SK-N-SH (cell line): ENCODE data around the gene ORMDL3. TPM values are rescaled to one million over a fixed set of nuclear protein-coding genes. Genes with fewer than 3 reads are reported as not detected.

Source experiments
- CTCF ChIA-PET: fragments of 300-600, 350-600 bp; formaldehyde crosslinking; extraction: SDS; loops from one replicate; lab custom pipeline; 2021; lab: Yijun Ruan, JAX
- POLR2A ChIA-PET: fragments of 350-600 bp; sonication (Branson Sonifier 250); formaldehyde crosslinking; extraction: SDS; loops from one replicate; lab custom pipeline; 2020; ENCODE audit warnings: antibody characterized with exemption, inconsistent platforms; lab: Yijun Ruan, JAX
- DNase-seq: peaks from one replicate; pipeline ENCODE4 v3.0.0; 2012
- H2AFZ ChIP-seq: fragments of 200-600 bp; sonication (generic); 2 replicates; pipeline ENCODE4 v1.8.1; 2016; ENCODE audit warnings: antibody characterized with exemption, mild to moderate bottlenecking, low read depth
- H3F3A ChIP-seq: fragments of 200-600 bp; sonication (generic); replicated peaks from 2 replicates; pipeline ENCODE3; 2016; ENCODE audit warnings: antibody characterized with exemption, mild to moderate bottlenecking; ENCODE audit not compliant: insufficient read depth
- H3K27ac ChIP-seq, 2 experiments: fragments of 200-500 bp in 1 of 2; fragments of 200-600 bp in 1 of 2; sonication (Bioruptor generic) in 1 of 2; sonication (generic), shearing (Covaris generic) in 1 of 2; 2 replicates each; pipeline versions ENCODE4 v1.5.1 to v1.6.1; 2014 to 2016; ENCODE audit warnings: low read depth in 2 of 2, inconsistent platforms in 1 of 2, low read length in 1 of 2, mild to moderate bottlenecking in 1 of 2, mixed read lengths in 1 of 2
- H3K27me3 ChIP-seq: fragments of 200-600 bp; sonication (generic), shearing (Covaris generic); 2 replicates; pipeline ENCODE4 v1.6.1; 2016; ENCODE audit warnings: mixed run types; ENCODE audit not compliant: insufficient read depth
- H3K36me3 ChIP-seq, 2 experiments: fragments of 200-500 bp in 1 of 2; fragments of 200-600 bp in 1 of 2; sonication (Bioruptor generic) in 1 of 2; sonication (generic) in 1 of 2; replicated peaks in 1 of 2; 2 replicates each; pipeline versions ENCODE3 to v1.5.1; 2014 to 2016; ENCODE audit warnings: low read length in 1 of 2, mild to moderate bottlenecking in 1 of 2; ENCODE audit not compliant: insufficient read depth in 2 of 2, control insufficient read depth in 1 of 2
- H3K4me1 ChIP-seq, 2 experiments: fragments of 200-500 bp in 1 of 2; fragments of 200-600 bp in 1 of 2; sonication (Bioruptor generic) in 1 of 2; sonication (generic), shearing (Covaris generic) in 1 of 2; 2 replicates each; pipeline versions ENCODE4 v1.5.1 to v1.6.1; 2014 to 2016; ENCODE audit warnings: low read depth in 1 of 2, low read length in 1 of 2, mixed run types in 1 of 2; ENCODE audit not compliant: insufficient read depth in 2 of 2, control insufficient read depth in 1 of 2
- H3K4me2 ChIP-seq: fragments of 200-600 bp; sonication (generic), shearing (Covaris generic); 2 replicates; pipeline ENCODE4 v1.6.1; 2017; ENCODE audit warnings: mixed run types
- H3K4me3 ChIP-seq, 2 experiments: fragments of 200-500 bp in 1 of 2; fragments of 200-600 bp in 1 of 2; sonication (Bioruptor generic) in 1 of 2; sonication (generic), shearing (Covaris generic) in 1 of 2; 2 replicates each; pipeline versions ENCODE4 v1.5.1 to v1.8.1; 2014 to 2016; ENCODE audit warnings: low read depth in 2 of 2, inconsistent platforms in 1 of 2, low read length in 1 of 2, mild to moderate bottlenecking in 1 of 2, mixed read lengths in 1 of 2, moderate library complexity in 1 of 2
- H3K79me2 ChIP-seq: fragments of 200-600 bp; sonication (generic); 2 replicates; pipeline ENCODE4 v1.8.1; 2017; ENCODE audit warnings: mild to moderate bottlenecking; ENCODE audit not compliant: insufficient read depth
- H3K9ac ChIP-seq: fragments of 200-600 bp; sonication (generic); 2 replicates; pipeline ENCODE4 v1.6.1; 2017; ENCODE audit warnings: mixed run types
- H3K9me2 ChIP-seq: fragments of 200-600 bp; sonication (generic); 2 replicates; pipeline ENCODE4 v1.6.1; 2017; ENCODE audit warnings: mixed run types
- H3K9me3 ChIP-seq: fragments of 200-600 bp; sonication (generic); 2 replicates; pipeline ENCODE4 v1.6.1; 2017; ENCODE audit warnings: mixed run types, mild to moderate bottlenecking, moderate library complexity
- H4K20me1 ChIP-seq: fragments of 200-600 bp; sonication (generic); 2 replicates; pipeline ENCODE4 v1.6.1; 2017; ENCODE audit warnings: mild to moderate bottlenecking, mixed run types; ENCODE audit not compliant: insufficient read depth
- CHD2 ChIP-seq: fragments of 150-350 bp; IDR thresholded peaks from 2 replicates; pipeline ENCODE4 v1.6.1; 2018; ENCODE audit warnings: low read length; ENCODE audit not compliant: partially characterized antibody
- ELF1 ChIP-seq: IDR thresholded peaks from 2 replicates; pipeline ENCODE4 v1.4.0; 2012
- EP300 ChIP-seq, 2 experiments: IDR thresholded peaks; 2 replicates each; pipeline versions ENCODE4 v1.4.0 to v1.6.1; 2012; ENCODE audit warnings: borderline replicate concordance in 1 of 2, low read depth in 1 of 2, low read length in 1 of 2
- MAX ChIP-seq: IDR thresholded peaks from 2 replicates; pipeline ENCODE4 v1.4.0; 2012; ENCODE audit warnings: low read depth
- NFIC ChIP-seq: IDR thresholded peaks from 2 replicates; pipeline ENCODE4 v1.4.0; 2012; ENCODE audit warnings: borderline replicate concordance
- SMC3 ChIP-seq: IDR thresholded peaks from 2 replicates; pipeline ENCODE4 v1.6.1; 2012; ENCODE audit warnings: low read depth, low read length, improper control_type of control experiment
- WGBS: methylation state at CpG from one replicate; pipeline ENCODE4 v1.1.6; 2017; ENCODE audit warnings: low lambda C conversion rate; 5-methylcytosine and 5-hydroxymethylcytosine counted together
- polyA plus RNA-seq, 3 experiments: library from polyadenylated mRNA; depleted of rRNA; stranded (reverse); fragments of >200 nt; gene quantifications; 2 replicates each; pipeline ENCODE4 v1.2.3, GENCODE V29; 2012
- TF ChIP-seq, protein P1 (sequence below): IDR thresholded peaks from 2 replicates; pipeline ENCODE4; 2012
- TF ChIP-seq, protein P2 (sequence below): fragments of 200-600 bp; sonication (generic); IDR thresholded peaks from 2 replicates; pipeline ENCODE4 v1.6.1; 2017; ENCODE audit warnings: antibody characterized with exemption, mild to moderate bottlenecking, moderate library complexity
- TF ChIP-seq, protein P3 (sequence below): IDR thresholded peaks from 2 replicates; pipeline ENCODE4 v1.6.1; 2012; ENCODE audit warnings: mild to moderate bottlenecking, low read depth, low read length, moderate library complexity

Gene ORMDL3
- polyA plus RNA-seq, 1 of the 3 experiments (the other 2 are of a cell fraction), result 27.8 TPM

DNA sequence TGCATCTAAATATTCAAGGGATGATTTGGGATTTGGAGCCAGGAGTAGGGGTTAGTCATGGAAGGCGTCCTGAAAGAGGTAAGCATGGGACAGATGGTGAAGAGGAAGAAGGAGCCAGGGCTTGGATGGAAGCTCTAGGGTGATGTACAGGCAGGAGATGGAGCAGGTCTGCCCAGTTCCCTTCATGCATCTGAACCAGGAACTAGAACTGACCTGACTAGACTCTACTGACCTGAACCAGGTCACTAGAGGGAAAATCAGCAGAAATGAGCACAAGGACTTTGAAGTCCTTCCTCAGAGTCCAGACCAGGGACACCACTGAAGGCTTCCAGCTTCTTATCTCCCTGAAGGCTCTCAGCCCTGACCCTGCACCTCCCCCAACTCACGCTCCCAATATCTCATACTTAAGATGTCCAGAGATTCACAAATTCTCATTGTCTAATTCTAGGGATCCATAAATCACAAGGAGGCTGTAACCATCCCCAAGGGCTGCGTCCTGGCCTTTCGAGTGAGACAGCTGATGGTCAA is 43.7 kb upstream of the ORMDL3 start:
- WGBS, result 40% methylated on average over 4 of the region's 4 CpGs
- DNase-seq, result no peak
- TF ChIP-seq NFIC (no peak), CHD2 (no peak), MAX (no peak), ELF1 (no peak), SMC3 (no peak), EP300 (IDR thresholded peaks at IDR 0.05; ENCODE audit: borderline replicate concordance in 1 of 2, low read depth in 1 of 2, low read length in 1 of 2) (no peak)
- TF ChIP-seq, protein P1, sequence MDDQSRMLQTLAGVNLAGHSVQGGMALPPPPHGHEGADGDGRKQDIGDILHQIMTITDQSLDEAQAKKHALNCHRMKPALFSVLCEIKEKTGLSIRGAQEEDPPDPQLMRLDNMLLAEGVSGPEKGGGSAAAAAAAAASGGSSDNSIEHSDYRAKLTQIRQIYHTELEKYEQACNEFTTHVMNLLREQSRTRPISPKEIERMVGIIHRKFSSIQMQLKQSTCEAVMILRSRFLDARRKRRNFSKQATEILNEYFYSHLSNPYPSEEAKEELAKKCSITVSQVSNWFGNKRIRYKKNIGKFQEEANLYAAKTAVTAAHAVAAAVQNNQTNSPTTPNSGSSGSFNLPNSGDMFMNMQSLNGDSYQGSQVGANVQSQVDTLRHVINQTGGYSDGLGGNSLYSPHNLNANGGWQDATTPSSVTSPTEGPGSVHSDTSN, result no peak
- TF ChIP-seq, protein P2, sequence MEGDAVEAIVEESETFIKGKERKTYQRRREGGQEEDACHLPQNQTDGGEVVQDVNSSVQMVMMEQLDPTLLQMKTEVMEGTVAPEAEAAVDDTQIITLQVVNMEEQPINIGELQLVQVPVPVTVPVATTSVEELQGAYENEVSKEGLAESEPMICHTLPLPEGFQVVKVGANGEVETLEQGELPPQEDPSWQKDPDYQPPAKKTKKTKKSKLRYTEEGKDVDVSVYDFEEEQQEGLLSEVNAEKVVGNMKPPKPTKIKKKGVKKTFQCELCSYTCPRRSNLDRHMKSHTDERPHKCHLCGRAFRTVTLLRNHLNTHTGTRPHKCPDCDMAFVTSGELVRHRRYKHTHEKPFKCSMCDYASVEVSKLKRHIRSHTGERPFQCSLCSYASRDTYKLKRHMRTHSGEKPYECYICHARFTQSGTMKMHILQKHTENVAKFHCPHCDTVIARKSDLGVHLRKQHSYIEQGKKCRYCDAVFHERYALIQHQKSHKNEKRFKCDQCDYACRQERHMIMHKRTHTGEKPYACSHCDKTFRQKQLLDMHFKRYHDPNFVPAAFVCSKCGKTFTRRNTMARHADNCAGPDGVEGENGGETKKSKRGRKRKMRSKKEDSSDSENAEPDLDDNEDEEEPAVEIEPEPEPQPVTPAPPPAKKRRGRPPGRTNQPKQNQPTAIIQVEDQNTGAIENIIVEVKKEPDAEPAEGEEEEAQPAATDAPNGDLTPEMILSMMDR, result no peak
- TF ChIP-seq, protein P3, sequence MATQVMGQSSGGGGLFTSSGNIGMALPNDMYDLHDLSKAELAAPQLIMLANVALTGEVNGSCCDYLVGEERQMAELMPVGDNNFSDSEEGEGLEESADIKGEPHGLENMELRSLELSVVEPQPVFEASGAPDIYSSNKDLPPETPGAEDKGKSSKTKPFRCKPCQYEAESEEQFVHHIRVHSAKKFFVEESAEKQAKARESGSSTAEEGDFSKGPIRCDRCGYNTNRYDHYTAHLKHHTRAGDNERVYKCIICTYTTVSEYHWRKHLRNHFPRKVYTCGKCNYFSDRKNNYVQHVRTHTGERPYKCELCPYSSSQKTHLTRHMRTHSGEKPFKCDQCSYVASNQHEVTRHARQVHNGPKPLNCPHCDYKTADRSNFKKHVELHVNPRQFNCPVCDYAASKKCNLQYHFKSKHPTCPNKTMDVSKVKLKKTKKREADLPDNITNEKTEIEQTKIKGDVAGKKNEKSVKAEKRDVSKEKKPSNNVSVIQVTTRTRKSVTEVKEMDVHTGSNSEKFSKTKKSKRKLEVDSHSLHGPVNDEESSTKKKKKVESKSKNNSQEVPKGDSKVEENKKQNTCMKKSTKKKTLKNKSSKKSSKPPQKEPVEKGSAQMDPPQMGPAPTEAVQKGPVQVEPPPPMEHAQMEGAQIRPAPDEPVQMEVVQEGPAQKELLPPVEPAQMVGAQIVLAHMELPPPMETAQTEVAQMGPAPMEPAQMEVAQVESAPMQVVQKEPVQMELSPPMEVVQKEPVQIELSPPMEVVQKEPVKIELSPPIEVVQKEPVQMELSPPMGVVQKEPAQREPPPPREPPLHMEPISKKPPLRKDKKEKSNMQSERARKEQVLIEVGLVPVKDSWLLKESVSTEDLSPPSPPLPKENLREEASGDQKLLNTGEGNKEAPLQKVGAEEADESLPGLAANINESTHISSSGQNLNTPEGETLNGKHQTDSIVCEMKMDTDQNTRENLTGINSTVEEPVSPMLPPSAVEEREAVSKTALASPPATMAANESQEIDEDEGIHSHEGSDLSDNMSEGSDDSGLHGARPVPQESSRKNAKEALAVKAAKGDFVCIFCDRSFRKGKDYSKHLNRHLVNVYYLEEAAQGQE, result no peak
- Histone ChIP-seq H3K9me3 (no peaks in the 10 kb centered on the region), H2AFZ (no peak overlapping the region), H3K4me3 (no peak overlapping the region), H3K4me1 (peaks cover 0 to 6% of the 10 kb centered on the region in 2 experiments; a peak in 1 of 4 replicates), H3K36me3 (no peaks in the 10 kb centered on the region), H3K79me2 (no peaks in the 10 kb centered on the region), H3K9ac (no peak overlapping the region), H3K27ac (no peak overlapping the region), H4K20me1 (no peaks in the 10 kb centered on the region), H3K27me3 (no peaks in the 10 kb centered on the region), H3K4me2 (no peak overlapping the region), H3K9me2 (no peaks in the 10 kb centered on the region), H3F3A (no peaks in the 10 kb centered on the region)
- POLR2A ChIA-PET, result no interaction called here
- CTCF ChIA-PET, result interaction anchor here (1.4 to 6.2 kb wide), 3 partner anchors 9 to 396 kb away, joined by 3 to 29 read pairs (median 9); partner anchors contain the start of gene PSMD3
